Nephron progenitor cell (in vitro differentiated cells): ENCODE measurements around the gene DLX2.
"Not testable (repeated sequence)": the region's sequence is repeated elsewhere in the genome, so short reads cannot be mapped to it uniquely, and the experiment has no call there.

Source experiments
- DNase-seq: peaks from one replicate; pipeline ENCODE4 v3.0.0; 2021
- H3K27ac Mint-ChIP-seq: 2 replicates; pipeline ENCODE4 v1.8.0; 2021; ENCODE audit warnings: mild to moderate bottlenecking, moderate library complexity, mixed read lengths
- H3K27me3 Mint-ChIP-seq: 2 replicates; pipeline ENCODE4 v1.8.0; 2021; ENCODE audit warnings: mild to moderate bottlenecking, low read depth, mixed read lengths; ENCODE audit not compliant: poor library complexity
- H3K36me3 Mint-ChIP-seq: 2 replicates; pipeline ENCODE4 v1.8.0; 2021; ENCODE audit warnings: low read depth, mixed read lengths
- H3K4me1 Mint-ChIP-seq: 2 replicates; pipeline ENCODE4 v1.8.0; 2021; ENCODE audit warnings: mixed read lengths
- H3K4me3 Mint-ChIP-seq: 2 replicates; pipeline ENCODE4 v1.8.0; 2021; ENCODE audit warnings: mild to moderate bottlenecking, moderate library complexity, mixed read lengths
- H3K9me3 Mint-ChIP-seq: 2 replicates; pipeline ENCODE4 v1.8.0; 2021; ENCODE audit warnings: mild to moderate bottlenecking, moderate library complexity, mixed read lengths
- TF ChIP-seq, protein P1 (sequence below): fragments of 200-600 bp; sonication (generic); IDR thresholded peaks from 2 replicates; pipeline ENCODE4 v1.5.0; 2021; ENCODE audit warnings: antibody characterized with exemption

The DLX2 gene

GRCh38 chr2:172065111-172065510 is 37.6 kb downstream of the DLX2 start:
- TF ChIP-seq, protein P1, sequence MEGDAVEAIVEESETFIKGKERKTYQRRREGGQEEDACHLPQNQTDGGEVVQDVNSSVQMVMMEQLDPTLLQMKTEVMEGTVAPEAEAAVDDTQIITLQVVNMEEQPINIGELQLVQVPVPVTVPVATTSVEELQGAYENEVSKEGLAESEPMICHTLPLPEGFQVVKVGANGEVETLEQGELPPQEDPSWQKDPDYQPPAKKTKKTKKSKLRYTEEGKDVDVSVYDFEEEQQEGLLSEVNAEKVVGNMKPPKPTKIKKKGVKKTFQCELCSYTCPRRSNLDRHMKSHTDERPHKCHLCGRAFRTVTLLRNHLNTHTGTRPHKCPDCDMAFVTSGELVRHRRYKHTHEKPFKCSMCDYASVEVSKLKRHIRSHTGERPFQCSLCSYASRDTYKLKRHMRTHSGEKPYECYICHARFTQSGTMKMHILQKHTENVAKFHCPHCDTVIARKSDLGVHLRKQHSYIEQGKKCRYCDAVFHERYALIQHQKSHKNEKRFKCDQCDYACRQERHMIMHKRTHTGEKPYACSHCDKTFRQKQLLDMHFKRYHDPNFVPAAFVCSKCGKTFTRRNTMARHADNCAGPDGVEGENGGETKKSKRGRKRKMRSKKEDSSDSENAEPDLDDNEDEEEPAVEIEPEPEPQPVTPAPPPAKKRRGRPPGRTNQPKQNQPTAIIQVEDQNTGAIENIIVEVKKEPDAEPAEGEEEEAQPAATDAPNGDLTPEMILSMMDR = no peak
- DNase-seq = no peak
- Mint-ChIP-seq H3K27me3 (peaks cover 7% of the 10 kb centered on the region), H3K36me3 (peaks cover 6% of the 10 kb centered on the region), H3K4me1 (peaks cover 24% of the 10 kb centered on the region), H3K27ac (no peak overlapping the region), H3K4me3 (no peak overlapping the region), H3K9me3 (peaks cover 4% of the 10 kb centered on the region)

- H3K4me1 Mint-ChIP-seq = peaks cover 24% of the 10 kb centered on the region
- no peak overlapping the region for H3K27ac Mint-ChIP-seq
- H3K9me3 Mint-ChIP-seq = no peaks in the 10 kb centered on the region
- peaks cover 7% of the 10 kb centered on the region for H3K27me3 Mint-ChIP-seq
- no peaks in the 10 kb centered on the region for H3K36me3 Mint-ChIP-seq
- no peak overlapping the region for H3K4me3 Mint-ChIP-seq
- no peak for DNase-seq
- TF ChIP-seq, protein P1 = no peak
Measured at GRCh38 chr2:172063446-172063845, 39.3 kb downstream of the DLX2 start.

- Mint-ChIP-seq H3K4me3 (no peak overlapping the region), H3K36me3 (no peaks in the 10 kb centered on the region), H3K4me1 (peaks cover 24% of the 10 kb centered on the region), H3K27ac (no peak overlapping the region), H3K27me3 (peaks cover 7% of the 10 kb centered on the region), H3K9me3 (no peaks in the 10 kb centered on the region)
- TF ChIP-seq, protein P1 = no peak
- no peak for DNase-seq
Measured at GRCh38 chr2:172062402-172063004, 40.2 kb downstream of the DLX2 start.

GRCh38 chr2:172060118-172060517 is 42.6 kb downstream of the DLX2 start:
- DNase-seq, H3K27me3 Mint-ChIP-seq, H3K9me3 Mint-ChIP-seq, H3K27ac Mint-ChIP-seq, H3K36me3 Mint-ChIP-seq, H3K4me3 Mint-ChIP-seq: not testable (repeated sequence)
- peaks cover 18% of the 10 kb centered on the region for H3K4me1 Mint-ChIP-seq

DNA sequence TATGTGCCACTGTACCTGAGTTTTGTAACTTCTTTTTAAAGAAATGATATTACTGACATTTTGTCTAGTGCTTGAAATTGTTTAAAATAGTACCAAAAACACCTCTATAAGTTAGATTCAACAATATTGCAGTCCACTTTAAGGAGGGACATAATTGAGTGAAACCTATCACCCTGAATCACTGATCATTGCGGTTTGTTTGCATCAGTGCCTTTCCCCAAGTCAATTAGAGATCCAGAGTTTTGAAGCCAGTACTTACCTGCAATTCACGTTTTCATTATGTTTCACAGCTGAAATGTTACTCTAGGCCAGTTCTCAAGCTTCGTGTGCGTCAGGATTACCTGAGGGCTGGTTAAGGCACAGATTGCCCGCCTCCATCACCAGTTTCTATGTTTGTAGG is 44.0 kb downstream of the DLX2 start:
- Mint-ChIP-seq H3K9me3 (no peaks in the 10 kb centered on the region), H3K27me3 (peaks cover 7% of the 10 kb centered on the region), H3K4me3 (no peak overlapping the region), H3K4me1 (peaks cover 17% of the 10 kb centered on the region), H3K27ac (no peak overlapping the region), H3K36me3 (no peaks in the 10 kb centered on the region)
- TF ChIP-seq, protein P1 = no peak
- no peak for DNase-seq

DNA sequence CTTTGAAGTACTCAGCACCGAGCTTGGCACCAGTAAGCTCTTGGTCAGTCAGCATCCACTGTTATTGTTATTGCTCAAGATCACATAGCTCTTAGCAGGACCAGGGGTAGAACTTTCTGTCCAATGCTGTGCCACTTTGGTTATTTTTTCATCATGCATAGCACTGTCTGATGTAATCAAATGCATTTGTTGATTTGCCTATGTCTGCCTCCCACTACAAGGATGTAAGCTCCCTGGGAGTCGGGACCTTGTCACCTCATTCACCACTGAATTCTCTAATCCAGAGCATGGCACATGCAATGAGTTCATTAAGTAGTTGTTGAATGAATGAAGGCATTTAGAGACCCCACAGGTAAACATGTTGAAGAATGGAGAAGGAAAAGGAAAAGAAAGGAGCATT is 46.4 kb downstream of the DLX2 start:
- H3K27me3 Mint-ChIP-seq = peaks cover 7% of the 10 kb centered on the region
- no peaks in the 10 kb centered on the region for H3K9me3 Mint-ChIP-seq
- no peaks in the 10 kb centered on the region for H3K36me3 Mint-ChIP-seq
- DNase-seq = no peak
- TF ChIP-seq, protein P1 = no peak
- no peak overlapping the region for H3K4me3 Mint-ChIP-seq
- no peak overlapping the region for H3K27ac Mint-ChIP-seq
- H3K4me1 Mint-ChIP-seq = peaks cover 30% of the 10 kb centered on the region
